DOHH2 (cell line): ENCODE results near the gene TMA7.

ENCODE experiments used
- H3F3A ChIP-seq: fragments of 200-600 bp; sonication (generic), shearing (Covaris generic); 2 replicates; pipeline ENCODE4 v1.6.0; 2016; ENCODE audit warnings: antibody characterized with exemption, mild to moderate bottlenecking; ENCODE audit not compliant: control insufficient read depth, insufficient read depth
- H3K27ac ChIP-seq: fragments of 200-600 bp; sonication (generic); 2 replicates; pipeline ENCODE4 v1.5.1; 2014; ENCODE audit warnings: low read depth, mild to moderate bottlenecking, low read length, moderate library complexity
- H3K27me3 ChIP-seq: fragments of 200-600 bp; sonication (generic); 2 replicates; pipeline ENCODE4 v1.6.1; 2014; ENCODE audit warnings: mild to moderate bottlenecking, low read length, mixed read lengths; ENCODE audit not compliant: control insufficient read depth
- H3K36me3 ChIP-seq: fragments of 200-600 bp; sonication (generic); 2 replicates; pipeline ENCODE4 v1.6.1; 2014; ENCODE audit warnings: mild to moderate bottlenecking, low read length, moderate library complexity, mixed read lengths; ENCODE audit not compliant: control insufficient read depth
- H3K4me1 ChIP-seq: fragments of 200-600 bp; sonication (generic); 2 replicates; pipeline ENCODE4 v1.6.1; 2014; ENCODE audit warnings: mild to moderate bottlenecking, low read length, mixed read lengths; ENCODE audit not compliant: control insufficient read depth
- H3K4me2 ChIP-seq: fragments of 200-600 bp; sonication (generic); 2 replicates; pipeline ENCODE4 v1.6.0; 2014; ENCODE audit warnings: mild to moderate bottlenecking, low read length, moderate library complexity
- H3K4me3 ChIP-seq: fragments of 200-600 bp; sonication (generic); 2 replicates; pipeline ENCODE4 v1.5.1; 2014; ENCODE audit warnings: mild to moderate bottlenecking, low read length, mixed read lengths
- H3K79me2 ChIP-seq: fragments of 200-600 bp; sonication (generic); 2 replicates; pipeline ENCODE4 v1.6.1; 2014; ENCODE audit warnings: mild to moderate bottlenecking, low read length, mixed read lengths; ENCODE audit not compliant: control insufficient read depth
- H3K9me2 ChIP-seq: fragments of 200-600 bp; sonication (generic); replicated peaks from 2 replicates; pipeline ENCODE4 v1.6.1; 2014; ENCODE audit warnings: mild to moderate bottlenecking, low read length, mixed read lengths; ENCODE audit not compliant: control insufficient read depth
- H3K9me3 ChIP-seq: fragments of 200-600 bp; sonication (generic); 2 replicates; pipeline ENCODE4 v1.6.1; 2014; ENCODE audit warnings: antibody characterized with exemption, low read length, mixed read lengths; ENCODE audit not compliant: control insufficient read depth, insufficient read depth
- H4K20me1 ChIP-seq: fragments of 200-600 bp; sonication (generic); 2 replicates; pipeline ENCODE4 v1.6.0; 2014; ENCODE audit warnings: low read depth, mild to moderate bottlenecking, antibody characterized with exemption, low read length, moderate library complexity; ENCODE audit not compliant: control insufficient read depth, insufficient read depth
- CTCF ChIP-seq: fragments of 200-600 bp; sonication (generic); IDR thresholded peaks from one replicate; pipeline ENCODE4 v1.5.1; 2014; ENCODE audit warnings: antibody characterized with exemption, mild to moderate bottlenecking, low read depth, low read length; ENCODE audit not compliant: poor library complexity, severe bottlenecking
- EZH2phosphoT487 ChIP-seq: fragments of 200-600 bp; sonication (generic); IDR thresholded peaks from 2 replicates; pipeline ENCODE4 v1.6.1; 2017; ENCODE audit warnings: borderline replicate concordance, mild to moderate bottlenecking, antibody characterized with exemption, low read length, moderate library complexity, mixed read lengths

Gene TMA7

GRCh38 chr3:48486952-48487351 is 46.9 kb downstream of the TMA7 start:
- H3K27ac ChIP-seq, result no peak overlapping the region
- TF ChIP-seq CTCF (no peak), EZH2phosphoT487 (no peak)
- no peaks in the 10 kb centered on the region for H3K27me3 ChIP-seq
- H3K4me2 ChIP-seq, result no peak overlapping the region
- no peaks in the 10 kb centered on the region for H3K9me2 ChIP-seq
- H4K20me1 ChIP-seq, result no peaks in the 10 kb centered on the region
- peaks cover 7% of the 10 kb centered on the region for H3K4me1 ChIP-seq
- H3F3A ChIP-seq, result peaks cover 13% of the 10 kb centered on the region
- no peaks in the 10 kb centered on the region for H3K79me2 ChIP-seq
- H3K9me3 ChIP-seq, result no peaks in the 10 kb centered on the region
- no peak overlapping the region for H3K4me3 ChIP-seq
- no peaks in the 10 kb centered on the region for H3K36me3 ChIP-seq

GRCh38 chr3:48492461-48493202 is 52.6 kb downstream of the TMA7 start:
- no peaks in the 10 kb centered on the region for H3K9me2 ChIP-seq
- H3F3A ChIP-seq, result peaks cover 12% of the 10 kb centered on the region
- TF ChIP-seq EZH2phosphoT487, result no peak
- no peak for TF ChIP-seq CTCF
- no peaks in the 10 kb centered on the region for H3K9me3 ChIP-seq
- H3K4me3 ChIP-seq, result peak overlapping the region; percentile 32
- no peaks in the 10 kb centered on the region for H4K20me1 ChIP-seq
- no peaks in the 10 kb centered on the region for H3K36me3 ChIP-seq
- peaks cover 19% of the 10 kb centered on the region for H3K4me1 ChIP-seq
- peak overlapping the region; percentile 60 for H3K4me2 ChIP-seq
- H3K27ac ChIP-seq, result peak overlapping the region; percentile 60
- H3K79me2 ChIP-seq, result no peaks in the 10 kb centered on the region
- H3K27me3 ChIP-seq, result no peaks in the 10 kb centered on the region

GRCh38 chr3:48493203-48493501 is 53.1 kb downstream of the TMA7 start:
- Histone ChIP-seq H3K36me3 (no peaks in the 10 kb centered on the region), H3K4me2 (peak overlapping the region; percentile 60; the same call in 1 of the 2 replicates), H3K27me3 (no peaks in the 10 kb centered on the region), H3K4me3 (no peak overlapping the region), H4K20me1 (no peaks in the 10 kb centered on the region), H3K4me1 (peaks cover 23% of the 10 kb centered on the region), H3K79me2 (no peaks in the 10 kb centered on the region), H3F3A (peaks cover 14% of the 10 kb centered on the region), H3K9me3 (no peaks in the 10 kb centered on the region), H3K9me2 (no peaks in the 10 kb centered on the region), H3K27ac (peak overlapping the region; percentile 60; the same call in 1 of the 2 replicates)
- no peak for TF ChIP-seq CTCF
